Pons (tissue), 1 donor: ENCODE results near the gene CLSTN1.
A peak's percentile ranks its signal among the peaks of the same experiment; 100 is the strongest.
"Not testable (repeated sequence)": the region's sequence is repeated elsewhere in the genome, so short reads cannot be mapped to it uniquely, and the experiment has no call there.

Experiments used
- DNase-seq: peaks from one replicate; pipeline ENCODE4 v3.0.0-alpha.2; 2016; ENCODE audit warnings: low spot score

The CLSTN1 gene

GRCh38 chr1:9762446-9762845, 61.3 kb downstream of the CLSTN1 start:
- DNase-seq, result not testable (repeated sequence)

GRCh38 chr1:9761855-9762254, 61.9 kb downstream of the CLSTN1 start:
- DNase-seq, result no peak

- no peak for DNase-seq
Measured at GRCh38 chr1:9760824-9761223, 62.9 kb downstream of the CLSTN1 start.

GRCh38 chr1:9759939-9760338, 63.8 kb downstream of the CLSTN1 start:
- no peak for DNase-seq

GRCh38 chr1:9758559-9759121, 65.1 kb downstream of the CLSTN1 start:
- peak; percentile 61 for DNase-seq

GRCh38 chr1:9755441-9755995, 68.2 kb downstream of the CLSTN1 start:
- DNase-seq, result no peak

GRCh38 chr1:9753121-9753531, 70.6 kb downstream of the CLSTN1 start:
- DNase-seq, result no peak

GRCh38 chr1:9751971-9752370, 71.8 kb downstream of the CLSTN1 start:
- DNase-seq, result no peak

GRCh38 chr1:9749361-9749760, 74.4 kb downstream of the CLSTN1 start:
- no peak for DNase-seq

GRCh38 chr1:9748391-9748790, 75.4 kb downstream of the CLSTN1 start:
- DNase-seq, result not testable (repeated sequence)

GRCh38 chr1:9746651-9747050, 77.1 kb downstream of the CLSTN1 start:
- no peak for DNase-seq

- no peak for DNase-seq
Measured at GRCh38 chr1:9746211-9746610, 77.6 kb downstream of the CLSTN1 start.

GRCh38 chr1:9744106-9744799, 79.5 kb downstream of the CLSTN1 start:
- DNase-seq, result no peak

GRCh38 chr1:9737671-9738070, 86.1 kb downstream of the CLSTN1 start:
- no peak for DNase-seq

GRCh38 chr1:9737057-9737456, 86.7 kb downstream of the CLSTN1 start:
- peak; percentile 28 for DNase-seq

GRCh38 chr1:9736241-9736640, 87.5 kb downstream of the CLSTN1 start:
- DNase-seq, result no peak

- no peak for DNase-seq
Measured at GRCh38 chr1:9735800-9736199, 88.0 kb downstream of the CLSTN1 start.

- no peak for DNase-seq
Measured at GRCh38 chr1:9733160-9733789, 90.5 kb downstream of the CLSTN1 start.

GRCh38 chr1:9732123-9732971, 91.4 kb downstream of the CLSTN1 start:
- no peak for DNase-seq

- no peak for DNase-seq
Measured at GRCh38 chr1:9731561-9731960, 92.2 kb downstream of the CLSTN1 start.

GRCh38 chr1:9731051-9731537, 92.7 kb downstream of the CLSTN1 start:
- DNase-seq, result no peak
